ENCODE results near the gene CCDC92.
"Not testable (repeated sequence)": the region's sequence is repeated elsewhere in the genome, so short reads cannot be mapped to it uniquely, and the experiment has no call there.

CCDC92 gene

DNA sequence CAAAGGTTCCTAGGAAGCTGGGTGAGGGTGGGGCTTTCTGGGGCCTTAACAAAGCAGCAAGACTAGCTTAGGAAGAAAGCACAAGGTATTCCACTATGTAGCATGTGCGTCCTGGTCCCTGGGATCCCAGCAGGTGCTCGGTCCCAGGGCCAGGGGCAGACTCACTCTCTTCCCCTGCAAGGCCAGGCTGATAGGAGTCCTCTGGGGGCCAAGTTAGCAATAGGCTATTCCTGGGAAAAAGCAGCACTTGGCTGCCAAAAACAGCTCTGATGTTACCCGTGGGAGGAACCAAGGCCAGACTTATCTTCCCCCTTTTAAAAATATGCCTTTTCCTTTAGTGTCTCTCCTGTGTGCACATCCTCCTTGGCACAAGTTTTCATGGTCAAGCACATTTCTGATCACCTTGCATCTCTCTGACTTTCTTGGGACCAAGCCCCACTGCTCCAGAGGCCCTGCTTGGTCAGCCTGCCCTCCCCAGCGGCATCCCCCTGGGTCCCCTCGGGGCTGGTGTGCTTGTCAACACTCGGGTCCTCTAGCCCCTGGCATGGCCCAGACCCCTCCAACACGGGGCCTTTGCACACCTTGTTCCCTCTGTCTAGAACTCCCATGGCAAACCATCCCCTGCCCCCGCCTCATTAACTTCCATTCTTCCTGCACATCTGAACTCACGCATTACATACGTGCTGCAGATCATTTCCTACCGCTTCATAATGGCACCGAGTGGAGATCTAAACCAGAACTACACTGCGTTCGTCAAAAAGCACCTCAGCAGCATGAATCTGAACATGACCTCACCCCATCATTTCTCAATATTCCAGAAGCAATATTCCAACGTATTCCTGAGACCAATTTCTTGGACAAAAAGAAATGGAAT lies 21.9 kb downstream of the CCDC92 start:
- FAIRE-seq (no peak), DNase-seq (ENCODE audit: low spot score) (no peak)

DNA sequence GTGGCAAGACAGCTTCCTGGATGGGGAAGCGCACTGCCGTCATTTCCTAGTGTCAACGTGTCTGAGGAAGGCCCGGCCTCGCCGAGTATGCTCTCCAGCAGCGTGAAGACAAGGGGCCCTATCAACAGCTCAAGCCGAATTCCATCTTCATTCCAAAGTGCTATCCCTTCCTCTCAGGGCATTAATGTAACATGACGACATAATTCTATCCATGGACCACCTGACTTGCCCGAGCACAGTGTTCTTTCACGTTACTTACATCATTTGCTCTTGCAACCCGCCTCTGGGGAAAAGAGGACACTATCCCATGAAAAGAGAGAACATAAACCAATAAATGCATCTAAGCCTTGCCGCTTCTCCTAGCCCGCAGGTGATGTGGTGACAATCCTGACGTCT lies 22.9 kb downstream of the CCDC92 start:
- FAIRE-seq (no peak), DNase-seq (ENCODE audit: low spot score) (no peak)

DNA sequence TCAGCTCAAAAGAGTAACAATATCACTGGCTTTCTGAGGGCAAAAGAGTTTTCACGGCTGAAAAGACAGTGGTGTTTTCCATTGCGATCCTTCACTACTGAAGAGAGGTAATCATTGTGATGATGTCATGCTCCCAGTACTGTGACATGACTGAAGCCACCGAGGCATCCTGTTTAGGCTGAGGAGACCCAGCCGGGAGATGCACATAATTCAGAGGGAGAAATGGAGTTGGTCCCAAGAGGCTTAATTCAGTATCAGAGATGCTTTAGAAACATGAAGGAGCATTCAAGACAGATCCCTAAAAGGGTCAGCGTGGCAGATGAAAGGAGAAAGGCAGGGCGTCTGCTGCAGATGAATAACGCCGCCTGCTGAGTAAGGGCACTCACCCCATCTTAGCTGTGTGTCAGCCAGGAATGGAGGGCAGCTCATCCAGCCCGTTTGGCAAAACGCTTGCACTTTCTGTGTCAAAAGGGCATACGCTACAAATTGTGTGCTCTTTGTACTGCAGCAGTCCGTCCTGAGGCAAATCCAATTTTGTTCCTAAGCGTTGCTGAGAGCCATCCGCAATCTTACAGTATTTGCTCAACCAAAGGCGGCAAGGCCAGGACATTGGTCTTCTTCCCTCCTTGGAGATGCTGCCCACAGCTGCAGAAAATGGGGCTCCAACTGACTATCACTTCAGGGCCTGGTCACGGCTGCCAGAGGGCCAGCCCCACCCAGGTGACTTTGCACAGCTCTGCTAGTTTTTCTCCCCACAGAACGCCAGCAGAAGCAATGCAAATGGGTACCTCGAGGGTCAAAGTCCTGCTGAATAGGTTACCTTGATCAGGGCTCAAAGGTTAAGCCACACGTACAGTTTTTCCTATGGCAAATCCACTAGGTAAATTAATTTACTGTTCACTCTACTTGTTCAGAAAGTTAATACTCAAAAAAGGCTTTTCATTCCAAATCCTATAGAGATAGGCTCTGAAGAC lies 23.5 kb downstream of the CCDC92 start:
- no peak for FAIRE-seq
- no peak for DNase-seq (ENCODE audit: low spot score)

GRCh38 chr12:123948401-123948795 lies 24.2 kb downstream of the CCDC92 start:
- FAIRE-seq (no peak), DNase-seq (ENCODE audit: low spot score) (no peak)

DNA sequence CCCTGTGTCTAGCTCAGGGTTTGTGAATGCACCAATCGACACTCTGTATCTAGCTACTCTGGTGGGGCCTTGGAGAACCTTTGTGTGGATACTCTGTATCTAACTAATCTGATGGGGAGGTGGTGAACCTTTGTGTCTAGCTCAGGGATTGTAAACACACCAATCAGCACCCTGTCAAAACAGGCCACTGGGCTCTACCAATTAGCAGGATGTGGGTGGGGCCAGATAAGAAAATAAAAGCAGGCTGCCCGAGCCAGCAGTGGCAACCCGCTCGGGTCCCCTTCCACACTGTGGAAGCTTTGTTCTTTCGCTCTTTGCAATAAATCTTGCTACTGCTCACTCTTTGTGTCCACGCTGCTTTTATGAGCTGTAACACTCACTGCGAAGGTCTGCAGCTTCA lies 25.1 kb downstream of the CCDC92 start:
- not testable (repeated sequence) for DNase-seq (ENCODE audit: low spot score); FAIRE-seq

- not testable (repeated sequence) for FAIRE-seq; DNase-seq (ENCODE audit: low spot score)
These were observed 25.8 kb downstream of the CCDC92 start for GRCh38 chr12:123946516-123947505.

- FAIRE-seq = no peak
These were observed 26.5 kb downstream of the CCDC92 start for GRCh38 chr12:123946152-123946515.

GRCh38 chr12:123945287-123946151 lies 27.1 kb downstream of the CCDC92 start:
- no peak for DNase-seq (ENCODE audit: low spot score)
- no peak for FAIRE-seq

More at GRCh38 chr12:123946152-123946515, 26.5 kb downstream of the CCDC92 start:
- DNase-seq (ENCODE audit: low spot score) = no peak

GRCh38 chr12:123944696-123945095 lies 27.9 kb downstream of the CCDC92 start:
- DNase-seq (ENCODE audit: low spot score) (no peak), FAIRE-seq (no peak)

DNA sequence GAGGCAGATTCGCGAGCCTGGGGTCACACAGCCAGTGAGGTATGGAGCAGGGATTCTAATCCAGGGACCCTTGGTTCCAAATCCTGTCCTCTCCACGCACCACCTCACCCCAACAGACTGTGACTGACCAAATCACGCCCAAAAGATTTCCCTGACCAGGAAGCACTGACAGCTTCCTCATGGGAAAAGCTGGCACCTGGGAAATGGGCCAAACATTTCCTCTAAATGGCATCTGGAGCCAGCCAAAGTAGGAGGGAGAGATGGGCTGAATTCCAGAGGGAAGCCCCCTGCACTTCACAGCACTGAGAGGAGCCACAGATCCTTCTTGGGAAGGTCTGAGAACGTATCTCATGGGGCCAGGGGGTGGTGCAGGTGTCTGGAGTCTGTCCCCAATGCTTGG lies 28.8 kb downstream of the CCDC92 start:
- FAIRE-seq (no peak), DNase-seq (ENCODE audit: low spot score) (no peak)

- no peak for FAIRE-seq
- DNase-seq (ENCODE audit: low spot score) = no peak
These were observed 29.6 kb downstream of the CCDC92 start for GRCh38 chr12:123942911-123943648.

- DNase-seq (ENCODE audit: low spot score) (no peak), FAIRE-seq (no peak)
These were observed 30.4 kb downstream of the CCDC92 start for GRCh38 chr12:123942238-123942653.

GRCh38 chr12:123941624-123942237 lies 30.9 kb downstream of the CCDC92 start:
- no peak for DNase-seq (ENCODE audit: low spot score)
- no peak for FAIRE-seq

DNA sequence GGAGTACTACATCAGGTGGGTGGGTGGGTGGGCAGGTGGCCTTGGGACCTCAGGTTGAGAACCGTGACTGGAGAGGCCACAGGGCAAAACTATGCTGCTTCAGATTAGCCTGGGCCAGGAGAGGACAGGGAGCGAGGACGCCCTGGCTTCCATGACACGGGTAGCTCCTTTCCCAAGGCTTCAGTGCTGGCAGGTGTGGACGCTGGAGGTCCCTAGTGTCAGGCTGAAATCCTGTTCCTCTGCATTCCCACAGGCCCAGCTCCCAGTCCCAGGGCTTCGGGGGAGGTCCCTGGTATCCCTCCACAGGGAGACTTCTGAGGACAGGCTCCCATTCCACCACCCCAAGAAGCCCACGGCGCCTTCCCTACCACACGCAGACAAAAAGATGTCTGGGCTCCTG lies 31.6 kb downstream of the CCDC92 start:
- DNase-seq (ENCODE audit: low spot score) (no peak), FAIRE-seq (no peak)

- FAIRE-seq (no peak), DNase-seq (ENCODE audit: low spot score) (no peak)
These were observed 32.0 kb downstream of the CCDC92 start for GRCh38 chr12:123940627-123940966.

- FAIRE-seq (no peak), DNase-seq (ENCODE audit: low spot score) (no peak)
These were observed 32.7 kb downstream of the CCDC92 start for GRCh38 chr12:123939716-123940626.

- DNase-seq (ENCODE audit: low spot score) = no peak
- no peak for FAIRE-seq
These were observed 33.8 kb downstream of the CCDC92 start for GRCh38 chr12:123938679-123939480.
